Upper lobe of left lung (tissue), 6 donors: Measurements from ENCODE around the gene TUBB4B. TPM values are rescaled to one million over a fixed set of nuclear protein-coding genes. Genes with fewer than 3 reads are reported as not detected.
A peak's percentile ranks its signal among the peaks of the same experiment; 100 is the strongest.

Experiments used
- ATAC-seq, 2 donors: fragments of 200-7000 bp; cut with Tn5 transposase; one replicate each; pipeline ENCODE4 v1.9.1; 2022; ENCODE audit warnings: mild to moderate bottlenecking in 2 of 2, moderate library complexity in 2 of 2; ENCODE audit not compliant: low FRiP score in 2 of 2
- DNase-seq, 2 donors: peaks; one replicate each; pipeline ENCODE4 v3.0.0-alpha.2; 2019 to 2020
- H3K27ac ChIP-seq, 4 donors: fragments of 200-600 bp; sonication (generic); one replicate each; pipeline ENCODE4 v1.5.1; 2016 to 2019
- H3K27me3 ChIP-seq, 4 donors: fragments of 200-600 bp; sonication (generic); one replicate each; pipeline ENCODE4 v1.5.1; 2017 to 2019
- H3K36me3 ChIP-seq, 4 donors: fragments of 200-600 bp; sonication (generic); one replicate each; pipeline ENCODE4 v1.5.1; 2016 to 2019
- H3K4me1 ChIP-seq, 4 donors: fragments of 200-600 bp; sonication (generic); one replicate each; pipeline ENCODE4 v1.5.1; 2018 to 2019
- H3K4me3 ChIP-seq, 4 donors: fragments of 200-600 bp; sonication (generic); one replicate each; pipeline ENCODE4 v1.5.1; 2017 to 2019; ENCODE audit warnings: mild to moderate bottlenecking in 2 of 4, moderate library complexity in 1 of 4
- H3K9me3 ChIP-seq, 4 donors: fragments of 200-600 bp; sonication (generic); one replicate each; pipeline ENCODE4 v1.5.1; 2018 to 2019
- CTCF ChIP-seq, 6 experiments: fragments of 450-650 bp in 4 of 6; fragments of 200-600 bp in 2 of 6; sonication (generic) in 2 of 6; IDR thresholded peaks; one replicate each; pipeline ENCODE4 v1.5.1; 2016 to 2019; ENCODE audit warnings: antibody characterized with exemption in 6 of 6
- EP300 ChIP-seq, 4 donors: sonication (generic); formaldehyde crosslinking; IDR thresholded peaks; one replicate each; pipeline ENCODE4 v1.5.1; 2017; ENCODE audit warnings: antibody characterized with exemption in 4 of 4, control low read depth in 2 of 4
- POLR2A ChIP-seq, 4 donors: fragments of 450-650 bp; IDR thresholded peaks; one replicate each; pipeline ENCODE4 v1.5.1; 2016 to 2017; ENCODE audit warnings: antibody characterized with exemption in 4 of 4, mild to moderate bottlenecking in 2 of 4
- POLR2AphosphoS5 ChIP-seq, 2 donors: sonication (generic); formaldehyde crosslinking; IDR thresholded peaks; one replicate each; pipeline ENCODE4 v1.5.1; 2017; ENCODE audit warnings: antibody characterized with exemption in 2 of 2
- WGBS, 2 donors: methylation state at CpG; one replicate each; pipeline ENCODE4 v1.1.5; 2017 to 2018; 5-methylcytosine and 5-hydroxymethylcytosine counted together
- total RNA-seq, 6 donors: library from RNA; depleted of rRNA in 4 of 6; stranded (reverse); fragments of >200 nt in 4 of 6; gene quantifications; one replicate each; pipeline versions ENCODE4 v1.1.0 to v1.2.1, GENCODE V29; 2016 to 2021
- donor health status: DM: no; HTN: no; CAD: no; lungs with moderate emphysema.
- donor health status: DM: no; HTN: yes; CAD: no; lungs with severe emphysema.

TUBB4B gene
- total RNA-seq, 6 donors from 2014 or later, result 120 to 539 (median 227) TPM

- 87% methylated on average over 9 of the region's 14 CpGs; no CpG with 5 or more reads in 1 of the 2 donors for WGBS, 2 donors
- peaks cover 0 to 4% (median 2%) of the 10 kb centered on the region in 4 donors for H3K36me3 ChIP-seq
- peaks cover 41 to 65% (median 50%) of the 10 kb centered on the region in 4 donors for H3K4me1 ChIP-seq
- no peaks in the 10 kb centered on the region for H3K9me3 ChIP-seq
- peaks cover 0 to 4% (median 0%) of the 10 kb centered on the region in 4 donors for H3K27me3 ChIP-seq
- peak overlapping the region in 3 of 4 donors; percentile 56 to 66 (median 56) for H3K4me3 ChIP-seq
- no peak for TF ChIP-seq EP300 (IDR thresholded peaks at IDR 0.05)
- no peak for TF ChIP-seq CTCF (IDR thresholded peaks at IDR 0.05)
- TF ChIP-seq POLR2AphosphoS5 (IDR thresholded peaks at IDR 0.05), result no peak
- TF ChIP-seq POLR2A (IDR thresholded peaks at IDR 0.05), result no peak
- peak in 1 of 2 donors; percentile 77 for DNase-seq
- peak overlapping the region in 1 of 4 donors; percentile 31 for H3K27ac ChIP-seq
- no peak for ATAC-seq
Measured at GRCh38 chr9:137221095-137221505, 20.0 kb upstream of the TUBB4B start.

GRCh38 chr9:137221506-137222111, 19.5 kb upstream of the TUBB4B start:
- 17% methylated on average over 14 of the region's 61 CpGs; no CpG with 5 or more reads in 1 of the 2 donors for WGBS, 2 donors
- Histone ChIP-seq H3K36me3 (no peaks in the 10 kb centered on the region), H3K27me3 (peaks cover 0 to 4% (median 0%) of the 10 kb centered on the region in 4 donors), H3K4me1 (peaks cover 40 to 66% (median 51%) of the 10 kb centered on the region in 4 donors), H3K4me3 (peak overlapping the region; percentile 22 to 66 (median 56)), H3K27ac (peak overlapping the region in 2 of 4 donors; percentile 12 to 31), H3K9me3 (no peaks in the 10 kb centered on the region)
- DNase-seq (peak in 1 of 2 donors; percentile 90), ATAC-seq (no peak)
- no peak for TF ChIP-seq CTCF (IDR thresholded peaks at IDR 0.05)
- TF ChIP-seq POLR2A (IDR thresholded peaks at IDR 0.05), result no peak
- no peak for TF ChIP-seq POLR2AphosphoS5 (IDR thresholded peaks at IDR 0.05)
- no peak for TF ChIP-seq EP300 (IDR thresholded peaks at IDR 0.05)

- Histone ChIP-seq H3K36me3 (no peaks in the 10 kb centered on the region), H3K4me3 (peak within 1 kb of the TSS; percentile 56 to 80 (median 68)), H3K4me1 (peaks cover 33 to 66% (median 51%) of the 10 kb centered on the region in 4 donors), H3K27ac (peak within 1 kb of the TSS; percentile 85 to 91 (median 89)), H3K9me3 (no peaks in the 10 kb centered on the region), H3K27me3 (peaks cover 0 to 4% (median 0%) of the 10 kb centered on the region in 4 donors)
- peak in 1 of 2 donors; percentile 88 for DNase-seq
- 7 to 12% methylated on average over 10 to 50 of the region's 88 CpGs for WGBS, 2 donors
- ATAC-seq, result peak in 1 of 2 donors; percentile 2
- peak in 1 of 6 experiments; percentile 7 for TF ChIP-seq CTCF (IDR thresholded peaks at IDR 0.05)
- TF ChIP-seq POLR2AphosphoS5 (IDR thresholded peaks at IDR 0.05), result no peak
- no peak for TF ChIP-seq POLR2A (IDR thresholded peaks at IDR 0.05)
- TF ChIP-seq EP300 (IDR thresholded peaks at IDR 0.05), result no peak
Measured at GRCh38 chr9:137222190-137223077, 18.7 kb upstream of the TUBB4B start, which contains the start of gene RNF208. RNF208 (minus strand) TSS chr9:137222240; CDS start chr9:137221212, 1,028 bp downstream.

- peak overlapping the region; percentile 56 to 80 (median 68) for H3K4me3 ChIP-seq
- TF ChIP-seq POLR2AphosphoS5 (IDR thresholded peaks at IDR 0.05), result peak; percentile 42 to 71
- TF ChIP-seq POLR2A (IDR thresholded peaks at IDR 0.05), result peak in 2 of 4 donors; percentile 27 to 75
- peak in 1 of 4 donors; percentile 13 for TF ChIP-seq EP300 (IDR thresholded peaks at IDR 0.05)
- TF ChIP-seq CTCF (IDR thresholded peaks at IDR 0.05), result no peak
- no peaks in the 10 kb centered on the region for H3K9me3 ChIP-seq
- peaks cover 25 to 66% (median 50%) of the 10 kb centered on the region in 4 donors for H3K4me1 ChIP-seq
- no peaks in the 10 kb centered on the region for H3K36me3 ChIP-seq
- H3K27me3 ChIP-seq, result peaks cover 0 to 4% (median 0%) of the 10 kb centered on the region in 4 donors
- H3K27ac ChIP-seq, result peak overlapping the region; percentile 85 to 91 (median 89)
- 0 to 1% methylated on average over 14 to 62 of the region's 63 CpGs for WGBS, 2 donors
- ATAC-seq (peak; percentile 94 to 96), DNase-seq (peak; percentile 96 to 99)
Measured at GRCh38 chr9:137223078-137223970, 17.8 kb upstream of the TUBB4B start.
